ENCODE measurements around the gene MAP2K6. TPM values are rescaled to one million over a fixed set of nuclear protein-coding genes. Genes with fewer than 3 reads are reported as not detected.

Gene MAP2K6
- total RNA-seq, 2 donors from 2014 or later: 16.3 to 21.2 TPM

DNA sequence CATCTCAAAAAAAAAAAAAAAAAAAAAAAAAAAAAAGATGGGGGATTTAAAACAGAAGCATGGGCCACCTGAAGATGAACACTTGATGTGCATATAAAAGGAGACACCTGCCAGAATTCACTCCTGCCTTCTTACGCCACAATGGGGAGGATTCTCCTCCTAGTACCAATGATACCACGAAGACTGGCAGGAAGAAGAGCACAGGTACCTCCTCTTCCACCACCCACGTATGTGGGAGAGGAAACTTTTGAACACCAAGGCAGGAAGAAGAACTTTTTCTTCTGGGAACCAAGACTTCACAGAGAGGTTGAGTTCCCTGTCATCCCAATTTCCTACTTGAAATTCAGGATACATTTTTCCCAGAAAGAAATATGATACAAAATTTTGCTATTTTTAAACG lies 2.7 kb upstream of the MAP2K6 start:
- no peak overlapping the region for H3K4me3 Mint-ChIP-seq
- H3K36me3 Mint-ChIP-seq (ENCODE audit: low read depth): no peaks in the 10 kb centered on the region
- no peaks in the 10 kb centered on the region for H3K9me3 ChIP-seq (ENCODE audit: control insufficient read depth, low read length, poor library complexity, severe bottlenecking)
- no peaks in the 10 kb centered on the region for H3K4me1 Mint-ChIP-seq
- H3K27ac Mint-ChIP-seq: no peak overlapping the region
- DNase-seq (no peak), ATAC-seq (no peak)
- H3K27me3 Mint-ChIP-seq: no peaks in the 10 kb centered on the region

DNA sequence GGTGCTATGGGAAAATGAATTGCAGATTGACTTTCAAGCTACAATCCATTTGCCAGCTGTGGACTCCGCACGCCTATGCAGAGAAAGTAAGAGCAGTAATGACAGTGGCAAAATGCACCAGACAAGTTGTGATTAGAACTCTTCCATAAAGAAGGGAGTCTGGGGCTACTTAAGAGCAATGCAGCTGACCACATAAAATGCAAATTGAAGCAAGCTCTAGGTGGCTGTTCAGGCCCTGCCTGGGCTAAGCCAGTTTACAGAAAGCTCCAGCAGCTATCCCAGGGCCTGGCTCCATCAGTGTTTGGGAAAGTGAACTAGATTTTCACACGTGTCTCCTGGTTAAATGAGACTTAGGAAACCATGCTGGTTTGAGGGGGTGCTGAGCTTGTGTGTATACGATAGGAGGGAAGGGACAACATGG lies 2.2 kb upstream of the MAP2K6 start:
- no peak for ATAC-seq

DNA sequence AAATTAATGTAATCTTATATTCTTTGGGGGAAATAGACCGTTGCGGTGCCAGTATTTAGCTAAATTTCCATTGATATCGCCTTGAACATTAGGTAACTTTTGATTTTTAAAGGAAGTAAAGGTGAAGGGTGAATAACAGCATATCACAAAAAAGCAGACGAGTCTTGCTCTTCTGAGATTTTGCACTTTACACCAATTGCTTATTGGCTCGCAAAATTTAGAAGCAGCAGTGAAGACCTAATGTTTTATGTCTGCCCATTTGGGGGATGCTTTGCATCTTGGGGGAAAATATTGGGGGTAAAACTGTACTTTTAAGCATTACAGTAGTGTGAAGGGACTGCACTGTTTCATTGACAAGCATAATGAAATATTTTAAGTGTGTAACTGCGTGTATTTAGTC lies 934 bp downstream of the MAP2K6 start:
- peaks cover 8% of the 10 kb centered on the region for H3K4me1 Mint-ChIP-seq
- ATAC-seq: no peak
- DNase-seq: no peak
- no peaks in the 10 kb centered on the region for H3K36me3 Mint-ChIP-seq (ENCODE audit: low read depth)
- H3K9me3 ChIP-seq (ENCODE audit: control insufficient read depth, low read length, poor library complexity, severe bottlenecking): no peaks in the 10 kb centered on the region
- no peak overlapping the region for H3K27ac Mint-ChIP-seq
- no peak overlapping the region for H3K4me3 Mint-ChIP-seq
- H3K27me3 Mint-ChIP-seq: no peaks in the 10 kb centered on the region

More for the DNA sequence above, 2.2 kb upstream of the MAP2K6 start:
- no peaks in the 10 kb centered on the region for H3K9me3 ChIP-seq (ENCODE audit: control insufficient read depth, low read length, poor library complexity, severe bottlenecking)
- no peak overlapping the region for H3K27ac Mint-ChIP-seq
- no peaks in the 10 kb centered on the region for H3K4me1 Mint-ChIP-seq
- H3K36me3 Mint-ChIP-seq (ENCODE audit: low read depth): no peaks in the 10 kb centered on the region
- no peak for DNase-seq
- no peaks in the 10 kb centered on the region for H3K27me3 Mint-ChIP-seq
- H3K4me3 Mint-ChIP-seq: no peak overlapping the region

DNA sequence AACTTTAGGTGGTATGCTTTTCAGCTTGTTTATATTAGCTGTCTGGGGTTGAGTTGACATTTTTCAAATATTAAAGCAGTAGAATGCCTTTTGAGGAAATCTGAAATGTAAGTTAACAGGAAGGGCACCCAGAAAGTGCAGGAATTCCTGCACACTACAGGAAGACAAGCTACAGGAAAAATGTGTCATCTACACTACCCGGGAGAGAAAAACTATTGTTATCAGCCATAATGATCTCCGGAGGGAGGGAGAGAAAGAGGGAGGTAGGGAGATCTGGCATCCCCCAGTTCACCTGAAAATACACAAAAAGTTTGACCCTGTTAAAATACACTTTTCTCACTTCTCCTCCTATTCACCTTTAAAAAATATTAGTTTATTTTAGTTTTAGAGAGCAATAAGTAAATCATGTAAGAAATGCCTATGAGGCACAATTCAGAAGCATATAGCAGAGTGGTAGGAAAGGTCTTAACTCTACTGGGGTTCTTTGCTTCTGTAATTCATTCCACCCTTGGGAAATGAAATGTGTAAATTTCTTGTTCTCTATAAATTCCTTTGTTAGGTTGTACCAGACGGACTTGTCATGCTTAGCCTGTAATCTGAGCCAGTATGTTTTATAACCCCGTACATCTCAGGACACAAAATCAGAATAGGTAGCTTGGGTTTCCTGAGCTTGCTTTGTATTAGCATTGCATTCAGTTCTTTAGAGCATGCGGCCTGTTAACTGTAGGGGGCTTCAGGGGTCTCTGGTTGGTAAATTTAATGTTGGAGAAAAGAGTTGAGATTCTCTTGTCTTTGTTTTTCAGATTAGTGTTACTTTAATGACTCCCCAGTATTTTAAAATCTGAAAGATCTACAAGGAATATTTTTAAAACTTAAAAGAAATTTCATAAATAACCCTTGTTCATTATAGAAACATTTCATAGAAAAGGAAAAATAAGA lies 3.3 kb downstream of the MAP2K6 start:
- Mint-ChIP-seq H3K27ac (no peak overlapping the region), H3K4me1 (peaks cover 8% of the 10 kb centered on the region)

DNA sequence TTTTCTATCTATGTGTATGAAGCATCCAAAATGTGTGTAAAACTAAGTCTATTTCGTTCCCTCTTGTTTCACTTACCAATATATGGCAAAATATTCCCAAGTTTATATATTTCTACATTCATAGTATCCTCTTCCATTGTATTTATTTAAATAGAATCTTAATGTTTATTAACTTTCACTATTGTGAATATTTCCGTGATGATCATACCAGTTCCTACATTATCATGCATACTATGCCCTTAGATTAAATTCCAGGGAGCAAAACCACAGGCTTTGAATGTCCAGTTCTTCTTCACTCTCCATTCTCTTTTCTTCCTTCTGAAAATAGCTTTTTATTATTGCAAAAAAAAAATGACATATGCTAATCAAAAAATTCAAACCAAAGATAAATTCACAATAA lies 4.0 kb downstream of the MAP2K6 start:
- DNase-seq: no peak
- no peak for ATAC-seq
- Mint-ChIP-seq H3K4me3 (no peak overlapping the region), H3K4me1 (peaks cover 11% of the 10 kb centered on the region), H3K27ac (no peak overlapping the region), H3K27me3 (no peaks in the 10 kb centered on the region), H3K36me3 (ENCODE audit: low read depth) (no peaks in the 10 kb centered on the region)
- H3K9me3 ChIP-seq (ENCODE audit: control insufficient read depth, low read length, poor library complexity, severe bottlenecking): no peaks in the 10 kb centered on the region

More for the DNA sequence above, 3.3 kb downstream of the MAP2K6 start:
- Mint-ChIP-seq H3K36me3 (ENCODE audit: low read depth) (no peaks in the 10 kb centered on the region), H3K27me3 (no peaks in the 10 kb centered on the region), H3K4me3 (no peak overlapping the region)
- DNase-seq (no peak), ATAC-seq (no peak)
- H3K9me3 ChIP-seq (ENCODE audit: control insufficient read depth, low read length, poor library complexity, severe bottlenecking): no peaks in the 10 kb centered on the region

DNA sequence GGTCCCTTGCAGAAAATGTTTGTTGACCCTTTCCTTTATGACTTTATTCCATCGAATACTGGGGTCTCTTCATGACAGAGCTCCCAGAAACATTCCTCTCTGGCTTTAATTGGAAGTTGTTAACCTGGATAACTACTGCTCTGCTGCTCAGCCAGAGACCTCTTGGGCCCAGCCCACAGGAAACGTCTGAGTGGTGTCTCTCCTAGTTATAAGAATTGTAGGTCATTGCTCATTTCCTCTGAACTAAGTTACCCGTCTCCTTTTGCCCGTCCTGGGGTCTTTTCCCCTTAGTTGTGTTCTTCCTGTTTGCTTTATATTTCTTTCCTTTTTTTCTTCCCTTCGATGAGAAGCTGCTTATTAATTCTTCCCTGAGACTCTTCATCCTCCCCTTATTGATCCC lies 9.0 kb downstream of the MAP2K6 start:
- no peak for ATAC-seq
- Mint-ChIP-seq H3K4me3 (peak overlapping the region; percentile 75), H3K27ac (peak overlapping the region; percentile 27), H3K27me3 (no peaks in the 10 kb centered on the region), H3K36me3 (ENCODE audit: low read depth) (no peaks in the 10 kb centered on the region), H3K4me1 (peaks cover 24% of the 10 kb centered on the region)
- no peaks in the 10 kb centered on the region for H3K9me3 ChIP-seq (ENCODE audit: control insufficient read depth, low read length, poor library complexity, severe bottlenecking)
- no peak for DNase-seq

DNA sequence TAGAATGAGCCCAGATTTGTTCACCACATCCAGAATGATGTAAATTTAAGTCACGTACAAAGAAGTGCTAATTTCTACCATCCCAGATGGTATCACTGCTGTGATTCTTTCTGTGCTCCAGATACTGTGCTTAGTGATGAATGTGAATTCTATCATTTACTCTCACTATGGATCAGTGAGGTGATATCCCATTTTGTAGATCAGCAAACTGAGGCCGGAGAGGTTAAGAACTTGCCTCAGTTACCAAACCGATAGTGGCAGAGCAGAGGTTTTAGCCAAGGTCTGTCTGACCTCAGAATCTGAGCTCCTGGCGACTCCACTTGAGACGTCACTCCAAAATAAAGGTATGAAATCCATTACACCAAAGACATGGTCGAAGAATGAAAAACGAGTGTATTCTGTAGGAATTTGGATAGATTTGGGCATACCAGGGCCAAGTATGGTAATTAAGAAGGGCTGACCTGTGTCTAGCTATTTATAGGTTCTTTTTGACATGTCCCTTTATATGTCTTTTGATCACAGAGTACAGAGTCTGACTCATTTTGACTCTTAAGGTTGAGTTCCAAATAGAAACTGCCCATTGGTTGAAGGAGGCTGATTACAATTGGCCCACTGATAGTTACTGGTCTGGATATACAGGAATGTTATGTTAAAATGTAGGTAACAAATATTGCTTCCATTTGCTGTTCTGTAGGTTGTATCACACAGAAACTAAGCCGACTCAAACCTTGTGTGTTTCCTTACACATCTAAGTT lies 10.0 kb downstream of the MAP2K6 start:
- no peaks in the 10 kb centered on the region for H3K9me3 ChIP-seq (ENCODE audit: control insufficient read depth, low read length, poor library complexity, severe bottlenecking)
- Mint-ChIP-seq H3K4me3 (no peak overlapping the region), H3K36me3 (ENCODE audit: low read depth) (no peaks in the 10 kb centered on the region), H3K4me1 (peaks cover 25% of the 10 kb centered on the region), H3K27ac (no peak overlapping the region), H3K27me3 (no peaks in the 10 kb centered on the region)
- no peak for DNase-seq
- ATAC-seq: no peak

DNA sequence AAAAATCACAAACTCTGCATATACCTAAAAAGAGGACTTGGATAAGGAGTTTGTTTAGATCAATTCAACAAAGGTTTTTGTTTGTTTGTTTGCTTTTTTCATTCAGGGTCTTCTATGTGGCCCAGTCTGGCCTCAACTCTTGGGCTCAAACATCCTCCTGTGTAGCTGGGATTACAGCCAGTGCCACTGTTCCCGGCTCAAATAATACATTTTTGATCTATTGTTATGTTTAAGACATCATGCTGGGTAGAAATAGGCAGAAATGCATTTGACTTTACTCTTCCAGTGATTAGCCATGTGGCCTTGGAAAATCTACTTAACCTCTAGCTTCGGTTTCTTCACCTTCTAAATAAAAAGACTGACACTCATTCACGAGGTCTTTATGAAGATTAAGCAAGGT lies 11.5 kb downstream of the MAP2K6 start:
- no peak for DNase-seq
- no peak for ATAC-seq
- Mint-ChIP-seq H3K4me3 (no peak overlapping the region), H3K27me3 (no peaks in the 10 kb centered on the region), H3K4me1 (peaks cover 29% of the 10 kb centered on the region), H3K36me3 (ENCODE audit: low read depth) (no peaks in the 10 kb centered on the region), H3K27ac (no peak overlapping the region)
- no peaks in the 10 kb centered on the region for H3K9me3 ChIP-seq (ENCODE audit: control insufficient read depth, low read length, poor library complexity, severe bottlenecking)

DNA sequence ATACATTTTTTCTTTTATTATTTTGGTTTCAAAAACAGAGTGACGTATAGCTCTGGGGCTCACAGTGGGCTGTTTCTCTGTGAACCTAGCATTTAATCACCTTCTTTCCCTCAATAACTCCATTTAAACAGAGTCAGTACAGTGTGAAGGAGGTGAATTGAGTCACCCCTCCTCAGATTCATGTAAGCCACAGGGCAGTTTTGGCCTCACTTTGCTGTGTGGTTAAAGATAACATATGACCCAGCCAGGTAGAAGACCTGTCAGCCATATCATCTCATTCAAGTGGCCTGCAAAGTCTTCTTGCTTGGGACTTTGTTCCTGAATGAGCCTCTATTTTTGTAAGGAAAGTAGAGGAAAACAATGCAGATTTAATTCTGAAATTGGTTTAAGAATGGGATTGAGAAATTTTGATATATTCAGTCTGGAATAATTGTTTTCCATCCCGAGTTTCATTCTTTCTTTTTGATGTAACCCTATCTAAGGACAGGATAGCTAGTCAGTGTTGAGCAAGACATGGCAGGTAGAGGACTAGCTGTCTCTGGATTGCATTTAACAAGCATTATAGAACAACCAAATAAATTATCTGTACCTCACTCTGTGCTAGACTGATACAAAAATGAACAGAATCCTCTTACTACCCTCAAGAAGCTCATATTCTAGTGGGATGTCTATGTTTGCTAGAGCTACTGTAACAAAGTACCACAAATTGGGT lies 13.1 kb downstream of the MAP2K6 start:
- no peak overlapping the region for H3K4me3 Mint-ChIP-seq
- ATAC-seq: no peak
- H3K36me3 Mint-ChIP-seq (ENCODE audit: low read depth): no peaks in the 10 kb centered on the region
- no peaks in the 10 kb centered on the region for H3K27me3 Mint-ChIP-seq
- DNase-seq: no peak
- H3K9me3 ChIP-seq (ENCODE audit: control insufficient read depth, low read length, poor library complexity, severe bottlenecking): no peaks in the 10 kb centered on the region
- H3K4me1 Mint-ChIP-seq: peaks cover 29% of the 10 kb centered on the region
- H3K27ac Mint-ChIP-seq: no peak overlapping the region

DNA sequence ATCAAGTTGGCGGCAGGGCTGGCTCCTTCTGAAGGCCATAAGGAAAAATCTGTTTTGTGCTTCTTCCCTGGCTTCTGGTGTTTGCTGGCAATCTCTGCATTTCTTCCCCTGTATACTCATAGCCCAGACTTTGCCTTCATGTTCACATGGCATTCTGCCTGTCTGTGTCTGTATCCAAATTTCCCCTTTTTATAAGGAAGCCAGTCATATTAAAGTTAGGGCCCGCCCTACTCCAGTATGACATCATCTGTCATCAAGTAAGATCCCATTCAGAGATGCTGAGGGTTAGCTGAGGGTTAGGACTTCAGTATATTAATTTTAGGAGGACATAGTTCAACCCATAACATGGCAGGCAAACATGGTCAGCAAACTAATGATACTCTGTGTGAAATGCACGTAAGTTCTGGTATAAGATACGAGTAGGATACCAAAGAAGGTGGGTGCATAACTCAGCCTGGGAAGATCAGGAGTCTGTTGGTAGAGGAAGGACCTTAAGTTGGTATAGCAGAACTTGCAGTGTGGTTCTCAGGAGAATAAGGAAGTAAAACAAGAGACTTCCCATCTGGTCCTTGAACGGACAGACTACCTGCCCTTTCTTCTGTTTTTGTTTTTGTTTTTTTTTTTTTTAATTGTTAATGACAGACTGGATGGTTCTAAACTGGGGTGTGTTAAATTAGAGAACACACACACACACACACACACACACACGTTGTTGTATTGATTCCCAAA lies 13.9 kb downstream of the MAP2K6 start:
- peaks cover 3% of the 10 kb centered on the region for H3K36me3 Mint-ChIP-seq (ENCODE audit: low read depth)
- DNase-seq: no peak

DNA sequence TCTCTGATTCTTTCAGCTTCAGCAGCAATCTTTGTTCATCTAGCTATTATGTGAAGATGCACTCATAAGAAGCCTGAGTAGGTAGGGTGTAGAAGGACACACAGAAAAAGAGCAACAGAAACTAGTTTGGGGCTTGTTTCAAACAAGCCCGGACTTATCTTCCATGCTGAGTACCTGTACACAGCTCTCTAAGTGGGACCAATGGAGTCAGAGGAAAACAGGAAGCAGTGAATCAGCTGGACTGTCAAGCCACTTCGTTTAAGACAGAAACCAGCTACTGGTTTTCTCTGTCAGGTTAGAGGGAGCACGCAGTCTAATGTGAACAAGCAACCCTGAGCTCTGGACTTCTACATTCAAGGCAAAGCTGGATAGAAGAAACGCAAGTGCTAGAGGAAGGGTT lies 16.0 kb downstream of the MAP2K6 start:
- Mint-ChIP-seq H3K27ac (peak overlapping the region; percentile 61), H3K36me3 (ENCODE audit: low read depth) (peaks cover 3% of the 10 kb centered on the region), H3K27me3 (no peaks in the 10 kb centered on the region), H3K4me1 (peaks cover 27% of the 10 kb centered on the region), H3K4me3 (no peak overlapping the region)
- H3K9me3 ChIP-seq (ENCODE audit: control insufficient read depth, low read length, poor library complexity, severe bottlenecking): no peaks in the 10 kb centered on the region
- ATAC-seq: no peak
- no peak for DNase-seq

More for the DNA sequence above, 13.9 kb downstream of the MAP2K6 start:
- Mint-ChIP-seq H3K27me3 (no peaks in the 10 kb centered on the region), H3K27ac (no peak overlapping the region), H3K4me3 (no peak overlapping the region), H3K4me1 (peaks cover 32% of the 10 kb centered on the region)
- H3K9me3 ChIP-seq (ENCODE audit: control insufficient read depth, low read length, poor library complexity, severe bottlenecking): no peaks in the 10 kb centered on the region
- no peak for ATAC-seq

DNA sequence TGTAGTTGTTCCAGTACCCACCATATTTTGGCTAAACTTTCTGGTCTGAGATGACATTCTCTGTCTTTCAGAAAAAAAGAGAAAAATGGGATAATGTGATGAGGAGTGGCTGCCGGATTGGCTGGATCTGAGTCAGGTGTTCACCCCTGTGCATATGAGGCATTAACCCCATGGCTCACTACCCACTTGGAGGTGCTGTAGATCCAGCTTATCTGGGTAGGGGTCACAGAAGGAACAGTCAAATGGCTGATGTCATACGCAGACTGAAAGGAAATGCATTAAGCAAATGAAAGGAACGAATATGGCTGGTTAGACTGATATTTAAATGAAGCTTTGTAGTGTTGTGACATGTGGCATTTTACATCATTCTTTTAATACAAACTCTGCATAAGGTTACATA lies 17.3 kb downstream of the MAP2K6 start:
- H3K4me1 Mint-ChIP-seq: peaks cover 22% of the 10 kb centered on the region

More for the DNA sequence above, 17.3 kb downstream of the MAP2K6 start:
- Mint-ChIP-seq H3K4me3 (no peak overlapping the region), H3K36me3 (ENCODE audit: low read depth) (peaks cover 3% of the 10 kb centered on the region), H3K27me3 (no peaks in the 10 kb centered on the region), H3K27ac (no peak overlapping the region)
- ATAC-seq: no peak
- no peaks in the 10 kb centered on the region for H3K9me3 ChIP-seq (ENCODE audit: control insufficient read depth, low read length, poor library complexity, severe bottlenecking)
- DNase-seq: no peak
